GM20431 (cell line): ENCODE results near the gene C7orf25.

Source experiments
- in situ Hi-C: fragments of 300-500 bp; cut with MseI, MboI; formaldehyde crosslinking; loops from one replicate; pipeline ENCODE4 v1.15.0; 2020; ENCODE audit warnings: low sequenced_read_pairs; ENCODE audit not compliant: unreplicated experiment

Gene C7orf25

DNA sequence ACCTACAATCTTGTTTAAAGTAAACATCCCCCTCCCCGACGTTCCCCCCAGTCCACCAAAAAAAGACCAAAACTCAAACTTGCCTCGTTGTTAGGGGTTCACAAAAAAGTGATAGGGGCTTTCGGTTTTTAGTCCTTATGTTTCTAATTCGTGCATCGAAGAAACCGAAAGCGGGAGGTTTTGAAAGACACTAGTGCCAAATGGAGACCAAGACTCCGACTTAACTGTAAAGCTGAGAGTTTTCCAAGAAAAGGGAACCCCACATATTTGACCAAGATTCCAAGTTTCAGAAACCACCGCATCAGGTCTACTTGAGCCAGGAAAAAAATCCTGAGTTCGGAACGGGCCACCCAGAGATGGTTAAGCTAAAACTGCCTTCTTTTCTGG lies 19.6 kb upstream of the C7orf25 start:
- in situ Hi-C loops: loop anchor here (25.0 kb wide), 1 partner anchor 906 kb away; no protein-coding TSS in a partner anchor

DNA sequence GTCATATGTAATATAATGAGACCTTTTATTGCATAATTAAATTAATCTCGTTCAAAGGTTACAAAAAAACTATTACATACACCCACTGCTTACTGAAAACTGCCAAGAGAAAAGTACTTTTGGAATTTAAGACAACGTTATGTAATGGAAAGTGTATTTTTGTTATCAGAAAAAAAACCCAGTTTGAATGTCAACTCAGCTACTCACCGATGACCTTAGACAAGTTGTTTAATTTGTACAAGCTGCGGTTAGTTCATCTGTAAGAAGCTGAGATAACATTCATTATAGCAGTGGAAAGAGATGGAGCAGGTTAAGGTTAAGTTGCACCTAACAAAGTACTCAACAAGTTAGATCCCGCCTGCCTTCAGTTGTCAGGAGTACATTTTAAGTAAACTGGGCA lies 19.0 kb upstream of the C7orf25 start:
- in situ Hi-C loops: loop anchor here (25.0 kb wide), 1 partner anchor 906 kb away; no protein-coding TSS in a partner anchor

DNA sequence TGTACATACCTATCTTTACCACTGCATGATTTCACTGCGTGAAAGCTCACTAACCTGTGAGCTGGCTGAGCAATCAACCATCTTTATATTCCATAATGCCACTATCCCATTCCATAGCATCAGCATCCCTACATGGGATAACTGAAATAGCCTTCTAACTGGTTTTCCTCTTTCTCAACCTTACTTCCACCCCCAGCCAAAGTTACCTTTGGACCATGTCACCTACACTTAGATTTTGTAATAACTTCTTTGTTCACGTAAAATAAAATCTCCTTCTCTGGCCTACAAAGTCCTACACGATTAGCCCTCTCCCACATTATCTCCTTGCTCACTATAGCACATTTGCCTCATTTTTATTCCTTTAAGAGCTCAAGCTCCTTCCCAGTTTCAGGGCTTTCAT lies 17.6 kb upstream of the C7orf25 start:
- in situ Hi-C loops: loop anchor here (25.0 kb wide), 1 partner anchor 908 kb away; no protein-coding TSS in a partner anchor

DNA sequence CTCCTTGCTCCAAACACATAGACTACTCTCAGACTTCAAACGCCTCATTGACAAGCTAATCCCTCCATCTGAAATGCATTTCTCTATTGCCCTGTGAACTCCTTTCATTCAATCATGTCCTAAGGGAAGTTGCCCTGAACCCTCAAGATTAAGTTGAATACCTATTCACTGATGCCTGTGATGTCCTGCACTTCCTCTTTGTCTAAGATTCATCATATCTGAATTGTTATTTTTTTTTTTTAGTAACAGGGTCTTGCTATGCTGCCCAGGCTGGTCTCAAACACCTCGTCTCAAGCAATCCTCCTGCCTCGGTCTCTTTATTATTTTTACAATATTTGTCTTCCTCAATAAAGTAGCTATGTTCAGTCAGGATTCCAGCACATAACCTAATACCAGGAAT lies 16.9 kb upstream of the C7orf25 start:
- in situ Hi-C loops: loop anchor here (25.0 kb wide), 1 partner anchor 909 kb away; no protein-coding TSS in a partner anchor

DNA sequence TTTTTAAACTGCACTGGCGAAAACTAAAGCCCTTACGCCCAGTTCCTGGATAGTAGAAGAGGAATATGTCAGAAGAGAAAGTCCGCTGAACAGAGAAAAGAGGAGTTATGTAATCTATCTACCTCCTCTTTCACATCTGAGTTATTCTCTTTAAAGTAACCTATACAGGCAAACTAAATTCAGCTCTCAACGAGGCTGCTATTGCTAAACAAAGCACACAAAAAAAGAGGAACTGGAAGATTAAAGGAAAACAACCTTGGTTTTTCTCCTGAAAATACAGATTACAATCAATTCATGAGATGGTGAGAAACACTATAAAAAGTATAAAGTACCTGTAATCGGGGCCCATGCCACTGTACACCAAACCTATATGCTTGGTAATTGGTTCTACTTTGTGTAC lies 14.3 kb upstream of the C7orf25 start:
- in situ Hi-C loops: loop anchor here (25.0 kb wide), 1 partner anchor 911 kb away; no protein-coding TSS in a partner anchor

DNA sequence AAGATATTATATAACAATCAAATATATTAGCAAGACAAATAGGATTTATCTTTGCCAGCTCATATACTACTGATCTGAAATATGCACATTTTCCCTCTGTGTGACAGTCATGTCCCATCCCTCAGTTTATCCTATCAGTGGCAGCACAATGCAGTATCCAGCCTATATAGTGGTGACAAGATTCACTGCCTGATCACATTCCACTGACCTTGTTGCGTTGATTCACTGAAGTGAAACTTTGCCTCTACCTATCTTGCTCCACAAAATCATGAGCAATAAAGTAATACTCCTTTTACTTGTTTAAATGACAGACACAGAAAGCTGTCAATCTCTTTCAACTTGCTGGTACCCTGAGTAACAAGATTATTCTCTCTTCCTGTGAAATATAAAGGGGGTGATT lies 13.8 kb upstream of the C7orf25 start:
- in situ Hi-C loops: loop anchor here (25.0 kb wide), 1 partner anchor 912 kb away; no protein-coding TSS in a partner anchor

DNA sequence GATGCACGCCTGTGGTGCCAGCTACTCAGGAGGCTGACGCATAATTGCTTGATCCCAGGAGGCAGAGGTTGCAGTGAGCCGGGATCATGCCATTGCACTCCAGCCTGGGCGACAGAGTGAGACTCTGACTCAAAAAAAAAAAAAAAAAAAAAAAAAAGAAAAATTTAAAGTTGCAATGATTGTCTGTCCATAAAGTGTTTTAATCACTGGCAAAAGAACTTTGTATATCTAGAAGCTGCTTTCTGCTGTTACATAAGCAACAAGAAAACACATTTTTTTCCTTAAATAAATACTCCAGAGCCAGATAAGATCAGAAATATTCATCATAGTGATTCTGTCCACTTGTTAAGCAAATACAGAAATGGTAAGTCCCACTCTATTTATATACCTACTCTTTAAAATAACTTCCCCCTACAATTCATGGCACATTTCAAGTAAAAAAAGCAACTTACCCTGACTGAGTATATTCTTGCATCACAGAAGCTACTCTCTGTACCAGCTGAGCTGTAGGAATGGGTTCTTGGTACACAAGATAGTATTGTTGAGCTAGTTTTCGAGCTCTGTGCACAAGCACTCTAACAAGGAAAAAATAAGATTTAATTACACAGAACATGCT lies 12.5 kb upstream of the C7orf25 start:
- in situ Hi-C loops: no loop called here

DNA sequence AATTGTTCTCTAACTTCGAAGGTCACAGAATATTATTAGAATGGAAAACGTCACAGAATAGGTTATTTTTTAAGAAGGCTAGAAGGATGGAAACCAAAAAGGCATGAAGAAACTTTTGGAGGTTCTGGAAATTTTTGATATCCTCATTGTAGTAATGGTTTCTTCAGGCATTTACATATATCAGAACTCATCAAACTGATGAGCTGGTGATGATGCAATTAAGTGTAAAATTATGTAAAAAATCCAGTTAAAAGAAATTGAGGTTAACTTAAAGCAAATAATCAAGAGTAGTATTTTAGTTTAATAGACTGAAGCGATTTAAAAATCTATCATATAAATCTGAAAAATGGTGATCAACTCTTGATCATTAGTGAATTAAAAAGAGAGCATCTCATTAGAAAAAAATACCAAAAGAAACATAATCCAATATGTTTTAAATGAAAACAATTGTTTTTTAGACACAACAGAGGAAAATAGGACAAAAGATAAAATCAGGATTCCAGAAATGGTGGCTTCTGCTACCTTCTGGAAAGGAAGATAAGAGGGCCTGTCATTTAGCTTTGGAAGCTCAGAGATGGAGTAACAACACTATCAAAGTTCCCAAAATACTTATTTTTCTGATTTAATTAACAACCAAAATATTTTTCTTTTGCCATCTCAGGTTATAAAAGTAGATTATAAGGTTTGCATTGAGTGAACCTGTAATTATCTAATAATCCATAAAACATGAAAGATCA lies 10.3 kb upstream of the C7orf25 start:
- in situ Hi-C loops: no loop called here

DNA sequence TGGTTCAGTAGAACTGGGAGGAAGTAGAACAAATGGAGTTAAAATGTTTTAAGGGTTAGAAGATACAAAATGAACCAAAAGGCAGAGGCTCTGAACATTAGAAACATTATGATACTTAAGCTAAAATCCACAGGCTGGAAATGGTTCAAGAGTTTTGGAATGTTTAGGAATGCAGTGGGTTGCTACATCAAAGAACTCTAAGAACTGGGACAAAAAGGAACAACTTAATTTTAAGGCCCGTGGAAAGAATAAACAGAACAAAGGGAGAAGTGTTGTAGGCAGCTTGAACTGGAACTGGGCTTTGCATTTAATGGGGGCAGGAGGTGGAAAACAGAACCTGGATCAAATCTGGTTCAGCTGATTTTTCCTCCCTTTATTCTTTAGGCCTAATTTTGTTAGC lies 3.5 kb upstream of the C7orf25 start:
- in situ Hi-C loops: no loop called here

DNA sequence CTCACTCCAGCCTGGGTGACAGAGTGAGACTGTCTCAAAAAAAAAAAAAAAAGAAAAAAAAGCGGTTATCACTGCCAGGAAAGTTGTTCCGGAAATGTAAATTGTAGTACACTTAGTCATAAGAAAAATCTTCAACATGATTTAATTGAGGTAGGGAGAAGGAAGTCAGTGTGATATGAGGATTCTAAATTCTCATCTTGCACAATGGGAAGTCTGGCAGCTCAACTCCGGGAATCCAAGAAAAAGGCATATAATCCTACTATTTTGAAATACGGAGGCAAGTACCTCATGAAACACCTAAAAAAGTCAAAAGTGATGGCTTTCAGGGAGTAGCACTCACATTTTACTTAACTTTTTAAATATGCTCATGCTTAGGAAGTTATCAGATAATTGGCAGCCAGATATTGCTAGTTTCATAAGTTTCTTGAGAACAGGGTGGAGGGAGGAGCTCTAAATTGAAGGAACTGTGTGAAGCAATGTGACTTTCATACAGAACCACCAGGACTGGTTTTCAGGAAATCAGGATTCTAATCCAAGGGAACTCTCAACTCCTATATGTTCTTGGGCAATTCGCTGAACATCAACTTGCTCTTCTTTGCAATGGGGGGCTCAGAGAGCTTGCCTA lies 2.7 kb upstream of the C7orf25 start:
- in situ Hi-C loops: no loop called here

DNA sequence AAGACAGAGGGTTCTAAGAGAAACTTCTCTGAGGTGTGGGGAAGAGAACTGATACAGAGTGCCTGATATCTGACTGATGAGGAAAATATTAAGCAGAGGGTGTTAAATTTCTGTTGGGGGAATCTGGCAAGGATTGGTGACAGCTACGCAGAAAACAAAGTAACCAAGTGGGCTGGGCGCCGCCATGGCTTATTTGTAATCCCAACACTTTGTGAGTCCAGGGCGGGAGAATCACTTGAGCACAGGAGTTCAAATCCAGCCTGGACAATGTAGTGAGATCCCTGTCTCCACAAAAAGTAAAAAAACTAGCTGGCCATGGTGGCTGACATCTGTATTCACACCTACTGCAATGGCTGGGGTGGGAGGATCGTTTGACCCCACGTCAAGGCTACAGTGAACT lies 2.1 kb upstream of the C7orf25 start:
- in situ Hi-C loops: no loop called here

DNA sequence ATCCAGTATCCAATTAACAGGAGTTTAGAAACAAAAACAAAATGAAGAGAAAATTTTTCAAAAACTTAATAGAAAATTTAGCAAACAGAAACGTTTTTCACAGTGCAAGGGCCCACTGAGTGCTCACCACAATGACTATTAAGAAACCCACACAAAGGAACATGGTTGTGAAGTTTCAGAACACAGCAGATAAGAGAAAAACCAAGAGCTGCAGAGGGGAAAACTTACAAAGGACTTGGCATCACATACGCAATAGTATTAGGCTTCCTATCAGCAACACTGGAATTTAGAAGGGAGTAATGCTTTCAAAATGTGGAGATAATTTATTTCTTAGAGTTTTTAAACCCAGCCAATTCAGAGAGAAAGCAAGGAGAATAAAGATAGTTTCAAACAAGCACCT lies 1.7 kb upstream of the C7orf25 start:
- in situ Hi-C loops: no loop called here

DNA sequence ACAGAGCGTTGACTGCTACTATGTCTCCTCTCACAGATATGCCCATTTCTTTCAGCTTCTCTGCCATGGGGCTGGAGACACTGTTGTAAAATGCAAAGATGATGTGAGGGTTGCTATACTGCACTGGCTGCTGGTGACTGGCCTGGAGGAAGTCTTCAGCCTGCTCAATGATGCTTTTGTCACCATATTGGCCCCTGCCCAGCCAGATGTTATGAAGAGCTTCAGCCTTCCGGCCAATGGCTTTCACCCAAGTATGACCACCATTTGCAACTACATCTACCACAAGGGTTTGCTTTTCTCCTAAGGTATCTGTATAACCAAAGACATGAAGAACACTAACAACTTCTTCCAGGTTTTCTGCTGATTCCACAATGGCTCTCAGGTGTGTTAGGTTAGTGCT lies 1.6 kb downstream of the C7orf25 start:
- in situ Hi-C loops: no loop called here

DNA sequence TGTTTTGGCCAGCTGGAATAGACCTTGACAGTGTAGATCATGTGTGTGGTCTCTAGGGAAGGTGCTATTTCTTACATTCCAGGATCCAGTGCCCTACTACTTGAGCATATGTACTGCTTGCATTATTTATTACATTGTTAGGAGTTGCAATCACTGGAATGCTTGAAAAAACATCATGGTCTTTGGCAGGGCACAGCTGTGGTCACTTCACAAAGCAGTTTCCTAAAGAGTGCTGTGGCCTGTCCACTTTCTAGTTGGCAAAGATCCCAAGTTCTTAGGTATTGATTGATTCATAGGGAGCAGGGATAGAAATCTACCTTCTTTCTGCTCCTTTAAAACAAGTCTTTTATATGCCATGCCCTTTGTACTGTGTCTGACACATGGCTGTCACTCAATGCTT lies 4.6 kb downstream of the C7orf25 start:
- in situ Hi-C loops: no loop called here

DNA sequence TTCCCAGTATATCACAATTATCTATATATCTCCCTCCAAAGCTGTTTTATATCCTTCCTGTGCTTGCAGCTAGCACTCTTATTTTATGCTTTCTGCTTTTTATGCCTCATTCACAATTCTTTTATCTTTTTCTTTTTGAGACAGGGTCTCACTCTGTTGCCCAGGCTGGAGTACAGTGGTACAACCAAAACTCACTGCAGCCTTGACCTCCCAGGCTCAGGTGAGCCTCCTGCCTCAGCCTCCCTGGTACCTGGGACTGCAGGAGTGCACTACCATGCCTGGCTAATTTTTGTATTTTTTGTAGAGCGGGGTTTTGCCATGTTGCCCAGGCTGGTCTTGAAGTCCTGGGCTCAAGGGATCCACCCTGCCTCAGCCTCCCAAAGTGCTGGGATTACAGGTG lies 5.7 kb downstream of the C7orf25 start:
- in situ Hi-C loops: no loop called here

DNA sequence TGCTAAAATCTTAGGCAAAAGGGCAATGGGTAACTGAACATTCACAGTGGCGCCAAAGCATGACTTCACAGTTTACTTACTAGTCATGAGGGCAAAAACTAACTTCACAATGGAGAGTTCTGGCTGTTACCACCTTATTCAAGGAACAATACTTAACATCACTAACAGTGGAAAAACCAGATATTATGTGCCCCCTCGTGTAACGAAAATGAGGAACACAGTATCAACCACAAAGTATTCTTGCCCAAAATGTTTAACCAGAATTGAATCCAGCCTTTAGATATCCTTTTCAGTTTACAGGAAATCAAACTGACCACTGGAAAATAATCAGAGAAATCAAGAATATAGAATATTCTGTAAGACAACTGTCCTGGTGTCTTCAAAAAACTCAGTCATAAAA lies 9.5 kb downstream of the C7orf25 start:
- in situ Hi-C loops: no loop called here

DNA sequence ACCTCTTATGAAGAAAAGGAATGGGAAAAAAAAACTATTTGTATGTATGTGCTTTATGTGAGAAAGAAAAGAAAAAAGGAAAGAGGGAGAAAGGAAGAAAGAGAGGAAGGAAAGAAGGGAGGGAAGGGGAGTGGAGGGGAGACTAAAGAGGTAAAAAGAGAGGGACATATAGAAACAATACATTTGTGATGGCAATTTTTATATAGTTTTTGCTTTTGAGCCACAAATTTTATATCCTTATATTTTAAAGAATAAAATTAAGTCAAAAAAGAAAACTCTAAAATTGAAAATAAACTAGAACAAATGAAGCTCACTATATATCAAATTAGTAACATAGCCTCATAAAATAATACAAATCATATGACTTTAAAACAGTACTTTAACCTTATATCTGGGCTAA lies 11.0 kb downstream of the C7orf25 start:
- in situ Hi-C loops: no loop called here

DNA sequence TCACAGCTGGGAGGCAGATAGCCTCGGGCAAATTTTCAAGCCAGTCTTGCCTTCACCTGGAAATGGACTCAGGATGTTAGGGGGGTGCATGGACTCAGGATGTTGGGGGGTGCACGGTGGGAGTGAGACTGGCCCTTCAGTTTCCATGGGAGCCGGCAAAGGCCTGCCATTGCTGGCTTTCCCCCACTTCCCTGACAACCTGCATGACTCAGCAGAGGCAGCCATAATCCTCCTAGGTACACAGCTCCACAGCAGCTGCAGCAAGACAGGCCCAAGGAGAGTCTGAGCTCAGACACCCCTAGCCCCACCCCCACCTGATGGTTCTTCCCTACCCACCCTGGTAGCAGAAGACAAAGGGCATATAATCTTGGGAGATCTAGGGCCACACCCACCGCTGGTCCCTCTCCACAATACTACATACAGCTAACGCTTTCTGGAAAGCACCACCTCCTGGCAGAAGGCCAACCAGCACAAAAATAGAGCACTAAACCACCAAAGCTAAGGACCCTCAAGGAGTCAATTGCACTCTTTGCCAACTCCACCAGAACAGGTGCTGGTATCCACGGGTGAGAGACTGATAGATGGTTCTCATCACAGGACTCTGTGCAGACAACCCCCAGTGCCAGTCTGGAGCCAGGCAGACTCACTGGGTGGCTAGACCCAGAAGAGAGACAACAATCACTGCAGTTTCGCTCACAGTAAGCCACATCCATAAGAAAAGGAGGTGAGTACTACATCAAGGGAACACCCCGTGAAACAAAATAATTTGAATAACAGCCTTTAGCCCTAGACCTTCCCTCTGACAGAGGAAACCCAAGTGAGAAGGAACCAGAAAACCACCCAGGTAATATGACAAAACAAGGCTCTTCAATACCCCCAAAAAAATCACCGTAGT lies 18.3 kb downstream of the C7orf25 start:
- in situ Hi-C loops: no loop called here

DNA sequence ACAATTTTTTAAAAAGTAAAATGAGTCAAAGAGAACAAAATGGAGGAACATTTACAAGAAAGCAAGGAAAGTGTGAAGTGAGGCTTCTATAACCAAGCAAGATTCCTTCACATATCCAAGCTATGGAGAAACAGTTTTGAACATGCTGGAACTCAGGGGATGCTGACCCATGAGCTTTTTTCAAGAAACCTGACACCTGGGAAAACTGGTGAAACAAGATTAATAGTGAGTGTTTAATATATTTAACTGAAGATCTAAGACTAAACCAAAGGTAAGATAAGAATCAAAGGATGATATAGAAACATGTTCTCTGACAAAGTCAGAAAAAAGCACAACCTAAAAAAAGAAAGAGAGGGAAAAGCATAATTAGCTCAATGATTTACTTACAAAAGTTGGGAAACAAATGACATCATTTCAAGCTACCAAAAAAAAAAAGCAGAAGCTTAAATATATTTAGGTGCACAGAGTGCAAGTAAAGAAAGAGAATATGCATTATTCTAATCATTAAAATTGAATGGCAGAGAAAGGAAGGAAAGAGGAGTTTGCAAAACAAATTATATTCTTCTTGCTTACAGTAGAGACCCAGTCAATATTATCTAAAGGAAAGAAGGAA lies 24.9 kb downstream of the C7orf25 start:
- in situ Hi-C loops: no loop called here

DNA sequence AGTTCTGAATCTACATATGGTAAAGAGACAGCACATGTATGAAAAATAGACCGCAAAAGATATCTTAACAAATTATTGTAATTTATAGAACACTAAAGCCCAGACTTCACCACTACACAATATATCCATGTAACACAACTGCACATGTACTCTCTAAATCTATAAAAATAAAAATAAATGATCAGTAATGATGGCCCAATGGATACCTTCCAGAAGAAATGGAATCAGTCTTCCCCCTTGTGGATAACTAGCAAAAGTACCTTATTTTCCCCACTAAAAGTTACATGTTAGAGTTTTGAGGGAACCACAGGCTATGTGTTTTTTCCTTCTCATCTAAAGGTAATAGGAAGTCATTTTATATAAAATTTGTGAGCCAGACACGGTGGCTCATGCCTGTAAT lies 25.7 kb downstream of the C7orf25 start:
- in situ Hi-C loops: no loop called here
